Panc1 (cell line): ENCODE results near the gene OR4D1. TPM values are rescaled to one million over a fixed set of nuclear protein-coding genes. Genes with fewer than 3 reads are reported as not detected.

Experiments
- ATAC-seq: fragments of 200-7000 bp; cut with Tn5 transposase; 2 replicates; pipeline ENCODE4 v1.9.1; 2020; ENCODE audit warnings: mild to moderate bottlenecking, moderate library complexity
- BruUV-seq: library from RNA; stranded (reverse); fragments of 400-500 nt; replicated peaks from 2 replicates; lab custom pipeline; 2021; lab: Mats Ljungman, UMichigan
- CTCF ChIA-PET: fragments of 300-600 bp; sonication (Branson Sonifier 250); formaldehyde crosslinking; loops from one replicate; lab custom pipeline; 2022; ENCODE audit warnings: antibody characterized with exemption; lab: Charles Lee
- POLR2A ChIA-PET: fragments of 300-600 bp; sonication (Branson Sonifier 250); formaldehyde crosslinking; loops from one replicate; lab custom pipeline; 2022; ENCODE audit warnings: antibody characterized with exemption; lab: Charles Lee
- DNase-seq: peaks from one replicate; pipeline ENCODE4 v3.0.0-alpha.2; 2010; ENCODE audit warnings: low read depth, low spot score
- H3K27ac ChIP-seq: 2 replicates; pipeline ENCODE4 v1.5.1; 2011; ENCODE audit warnings: mild to moderate bottlenecking, low read length, inconsistent platforms
- H3K27me3 ChIP-seq: fragments of 200-500 bp; sonication (Bioruptor generic); 2 replicates; pipeline ENCODE4 v1.6.0; 2014; ENCODE audit warnings: low read length, inconsistent platforms; ENCODE audit not compliant: control insufficient read depth, insufficient read depth
- H3K36me3 ChIP-seq: fragments of 200-500 bp; sonication (Bioruptor generic); 2 replicates; pipeline ENCODE4 v1.5.1; 2014; ENCODE audit warnings: inconsistent platforms, mild to moderate bottlenecking, low read length, moderate library complexity; ENCODE audit not compliant: control insufficient read depth, insufficient read depth
- H3K4me1 ChIP-seq: 2 replicates; pipeline ENCODE4 v1.5.1; 2011; ENCODE audit warnings: inconsistent platforms, mild to moderate bottlenecking, low read length, moderate library complexity; ENCODE audit not compliant: control insufficient read depth, insufficient read depth
- H3K4me3 ChIP-seq, 2 experiments: 2 replicates each; pipeline ENCODE4 v1.5.1; 2011 to 2012; ENCODE audit warnings: low read depth in 2 of 2, low read length in 2 of 2, mild to moderate bottlenecking in 2 of 2, inconsistent platforms in 1 of 2, moderate library complexity in 1 of 2
- H3K9me3 ChIP-seq: fragments of 200-500 bp; sonication (Bioruptor generic); 2 replicates; pipeline ENCODE4 v1.5.1; 2014; ENCODE audit warnings: low read depth, mild to moderate bottlenecking, inconsistent platforms, low read length, moderate library complexity; ENCODE audit not compliant: control insufficient read depth, insufficient read depth
- CTCF ChIP-seq: fragments of 450-650 bp; IDR thresholded peaks from 2 replicates; pipeline ENCODE4 v1.5.1; 2017; ENCODE audit warnings: mild to moderate bottlenecking
- POLR2AphosphoS5 ChIP-seq: IDR thresholded peaks from 2 replicates; pipeline ENCODE4 v1.6.1; 2012; ENCODE audit warnings: mild to moderate bottlenecking, low read depth, low read length, moderate library complexity
- REST ChIP-seq, 2 experiments: IDR thresholded peaks; 2 replicates each; pipeline ENCODE4 v1.6.1; 2011 to 2012; ENCODE audit warnings: low read depth in 2 of 2, control low read depth in 1 of 2, low read length in 1 of 2, mild to moderate bottlenecking in 1 of 2, moderate library complexity in 1 of 2; ENCODE audit not compliant: insufficient read depth in 1 of 2
- SIN3A ChIP-seq: IDR thresholded peaks from 2 replicates; pipeline ENCODE4 v1.6.1; 2012; ENCODE audit warnings: low read depth, mild to moderate bottlenecking, low read length, moderate library complexity, borderline replicate concordance; ENCODE audit not compliant: insufficient read depth
- TCF7L2 ChIP-seq: IDR thresholded peaks from 2 replicates; pipeline ENCODE4 v1.6.1; 2011; ENCODE audit warnings: mild to moderate bottlenecking, low read depth, low read length, inconsistent platforms
- in situ Hi-C: cut with HindIII; loops from 2 replicates; pipeline ENCODE4 v1.10.0; 2016; ENCODE audit warnings: low sequenced_read_pairs, low pct_unique_long_range_greater_than_20kb
- intact Hi-C: fragments of 100-400 bp; cut with micrococcal nuclease; formaldehyde crosslinking; loops from one replicate; pipeline ENCODE4 v1.10.0; 2022; ENCODE audit not compliant: unreplicated experiment
- total RNA-seq: library from RNA; stranded (reverse); gene quantifications from one replicate; pipeline ENCODE4 v1.2.1, GENCODE V29; 2021; ENCODE audit not compliant: unreplicated experiment

The OR4D1 gene
- total RNA-seq, 1 experiment from 2014 or later = 0.05 TPM

- ChIA-PET POLR2A (no interaction called here), CTCF (no interaction called here)
- H3K9me3 ChIP-seq = no peaks in the 10 kb centered on the region
- peaks cover 5% of the 10 kb centered on the region; the same call in 1 of the 2 replicates for H3K4me1 ChIP-seq
- H3K36me3 ChIP-seq = no peaks in the 10 kb centered on the region
- DNase-seq = no peak
- no TSS peak for BruUV-seq
- TF ChIP-seq REST (IDR thresholded peaks at IDR 0.05; ENCODE audit: insufficient read depth in 1 of 2, low read depth in 2 of 2, low read length in 1 of 2) (no peak), TCF7L2 (no peak), POLR2AphosphoS5 (no peak), CTCF (no peak), SIN3A (no peak)
- ATAC-seq = no peak
- in situ Hi-C loops = no loop called here
- no peaks in the 10 kb centered on the region; the same call in 1 of the 2 replicates for H3K27me3 ChIP-seq
- no peak overlapping the region for H3K27ac ChIP-seq
- H3K4me3 ChIP-seq = no peak overlapping the region
- intact Hi-C loops = no loop called here
Measured at GRCh38 chr17:58187063-58187462, 38.9 kb downstream of the OR4D1 start.

GRCh38 chr17:58187675-58188074 is 39.5 kb downstream of the OR4D1 start:
- no TSS peak for BruUV-seq
- ChIA-PET CTCF (no interaction called here), POLR2A (no interaction called here)
- intact Hi-C loops (no loop called here), in situ Hi-C loops (no loop called here)
- ATAC-seq (no peak), DNase-seq (no peak)
- Histone ChIP-seq H3K27ac (no peak overlapping the region), H3K4me3 (no peak overlapping the region), H3K9me3 (no peaks in the 10 kb centered on the region), H3K27me3 (no peaks in the 10 kb centered on the region; the same call in 1 of the 2 replicates), H3K36me3 (no peaks in the 10 kb centered on the region), H3K4me1 (peaks cover 5% of the 10 kb centered on the region; the same call in 1 of the 2 replicates)
- peak in 1 of 2 experiments; percentile 48; a peak in 1 of 4 replicates for TF ChIP-seq REST (IDR thresholded peaks at IDR 0.05; ENCODE audit: insufficient read depth in 1 of 2, low read depth in 2 of 2, low read length in 1 of 2)
- TF ChIP-seq CTCF = no peak
- TF ChIP-seq SIN3A = no peak
- TF ChIP-seq TCF7L2 = no peak
